GM21786 (cell line): ENCODE measurements around the gene SLC6A8.
"Not testable (repeated sequence)": the region's sequence is repeated elsewhere in the genome, so short reads cannot be mapped to it uniquely, and the experiment has no call there.

Experiments used
- ATAC-seq: cut with Tn5 transposase; IDR thresholded peaks from one replicate; pipeline ENCODE4 v1.9.1; 2021; ENCODE audit not compliant: unreplicated experiment

SLC6A8 gene

GRCh38 chrX:153671589-153672530, 15.9 kb upstream of the SLC6A8 start:
- no peak for ATAC-seq

GRCh38 chrX:153672531-153673427, 14.9 kb upstream of the SLC6A8 start:
- ATAC-seq: no peak

GRCh38 chrX:153673428-153674218, 14.1 kb upstream of the SLC6A8 start, which contains the start of gene PNCK:
Gene PNCK, minus strand, starts transcription at chrX:153673813. Its CDS starts 737 bp downstream, at chrX:153673076.
- no peak for ATAC-seq

GRCh38 chrX:153674219-153674851, 13.4 kb upstream of the SLC6A8 start:
- ATAC-seq: no peak

- no peak for ATAC-seq
Observed at GRCh38 chrX:153681175-153681574, 6.6 kb upstream of the SLC6A8 start.

GRCh38 chrX:153683486-153683885, 4.2 kb upstream of the SLC6A8 start:
- ATAC-seq: not testable (repeated sequence)

GRCh38 chrX:153684467-153685155, 3.1 kb upstream of the SLC6A8 start:
- no peak for ATAC-seq

GRCh38 chrX:153685156-153685536, 2.6 kb upstream of the SLC6A8 start:
- ATAC-seq: no peak

GRCh38 chrX:153685751-153686696, 1.7 kb upstream of the SLC6A8 start:
- no peak for ATAC-seq

- ATAC-seq: no peak
Observed at GRCh38 chrX:153686711-153687110, 1.0 kb upstream of the SLC6A8 start.

GRCh38 chrX:153688071-153688470, 345 bp downstream of the SLC6A8 start:
- ATAC-seq: no peak

- no peak for ATAC-seq
Observed at GRCh38 chrX:153688506-153688905, 780 bp downstream of the SLC6A8 start.

- ATAC-seq: no peak
Observed at GRCh38 chrX:153688911-153689590, 1.3 kb downstream of the SLC6A8 start.

GRCh38 chrX:153689654-153690465, 2.1 kb downstream of the SLC6A8 start:
- no peak for ATAC-seq

- no peak for ATAC-seq
Observed at GRCh38 chrX:153690466-153690865, 2.7 kb downstream of the SLC6A8 start.

GRCh38 chrX:153691032-153691827, 3.5 kb downstream of the SLC6A8 start:
- ATAC-seq: not testable (repeated sequence)
